ENCODE measurements around the gene MEX3A. TPM values are rescaled to one million over a fixed set of nuclear protein-coding genes. Genes with fewer than 3 reads are reported as not detected.
A peak's percentile ranks its signal among the peaks of the same experiment; 100 is the strongest.

MEX3A gene
- total and polyA plus RNA-seq, 10 of the 15 experiments (the other 5 are each of a cell fraction or from before 2014, with no cell fraction given): 0.11 to 5.1 (median 1.7) TPM

DNA sequence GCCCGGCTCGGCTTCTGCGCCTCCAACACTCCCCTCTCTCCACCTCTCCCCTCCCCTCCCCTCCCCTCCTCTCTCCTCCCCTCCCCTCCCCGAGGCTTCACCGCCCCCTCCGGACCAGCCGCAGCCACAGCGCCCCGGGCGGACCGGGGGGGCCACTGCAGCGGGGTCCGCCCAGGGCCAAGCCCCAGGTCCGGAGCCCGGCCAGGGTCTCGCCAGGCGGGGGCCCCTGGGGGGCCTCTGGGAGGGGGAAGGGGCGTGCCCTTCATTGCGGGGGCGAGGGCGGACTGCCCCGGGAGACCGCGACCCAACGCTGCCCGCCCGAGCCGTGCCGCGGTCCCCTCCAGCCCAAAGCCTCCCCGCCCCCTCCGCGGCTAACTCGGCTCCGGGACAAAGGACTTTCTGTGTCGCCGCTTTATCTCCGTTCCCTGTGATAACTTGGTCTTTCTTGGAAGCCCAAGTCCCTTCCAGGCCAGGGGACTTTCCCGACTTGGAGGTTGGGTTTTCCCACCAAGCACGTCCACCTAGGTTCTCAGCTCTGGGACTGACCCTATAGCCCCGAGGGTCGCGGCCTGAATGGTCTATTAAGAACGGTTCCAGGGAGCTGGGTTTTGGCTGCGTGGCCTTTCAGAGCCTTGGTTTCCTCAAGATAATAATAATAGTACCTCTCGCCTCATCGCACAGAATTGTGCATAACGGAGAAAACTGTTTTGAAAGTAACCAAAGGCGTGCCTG, 28.3 kb downstream of the MEX3A start, which contains the start of gene UBQLN4:
Gene UBQLN4 (minus strand): TSS at position 31 of the 732 bp plus-strand sequence. CDS start 97 bp downstream, outside the sequence.
- FAIRE-seq (no peak), DNase-seq (ENCODE audit: low read depth, low spot score) (no peak), ATAC-seq (peak; percentile 77)
- peaks cover 19% of the 10 kb centered on the region for H3K79me2 ChIP-seq (ENCODE audit: control insufficient read depth, insufficient read depth, low read length)
- SMC1A ChIA-PET (ENCODE audit: uncharacterized antibody, unreplicated experiment): no interaction called here
- intact Hi-C loops (cut with micrococcal nuclease; ENCODE audit: unreplicated experiment) (loop anchor here (2.0 to 10.0 kb wide), 5 partner anchors 33 to 199 kb away; partner anchors contain the start of genes ARHGEF2, GON4L, SSR2 and SYT11), in situ Hi-C loops (cut with MboI) (no loop called here)
- H2AFZ ChIP-seq (ENCODE audit: control insufficient read depth, low read depth, low read length): peak within 1 kb of the TSS; percentile 98
- H3K36me3 ChIP-seq (ENCODE audit: control insufficient read depth in 2 of 2, insufficient read depth in 2 of 2, low read length in 1 of 2): no peaks in the 10 kb centered on the region; a peak in 2 of 4 replicates
- RAD21 ChIA-PET (ENCODE audit: unreplicated experiment): interaction anchor here (0.7 to 3.3 kb wide), 2 partner anchors 87 to 116 kb away, joined by 3 to 11 read pairs; no protein-coding TSS in a partner anchor
- peak within 1 kb of the TSS; percentile 96 for H3K9ac ChIP-seq (ENCODE audit: control insufficient read depth, insufficient read depth, low read length)
- peak within 1 kb of the TSS; percentile 95 for H3K27ac ChIP-seq (ENCODE audit: control insufficient read depth, insufficient read depth)
- H3K4me1 ChIP-seq (ENCODE audit: control insufficient read depth, insufficient read depth, low read length): no peaks in the 10 kb centered on the region; the same call in 1 of the 2 replicates
- TSS peak; percentile 91 for BruUV-seq (replicated peaks)
- WGBS (ENCODE audit: insufficient coverage, insufficient replicate concordance, low lambda C conversion rate, missing lambda C conversion rate): under 1% methylated on average over 23 of the region's 49 CpGs
- POLR2A ChIA-PET: interaction anchor here (0.5 to 1.3 kb wide), 3 partner anchors 29 to 87 kb away, joined by 4 to 6 read pairs (median 5); no protein-coding TSS in a partner anchor
- no peaks in the 10 kb centered on the region for H3K9me3 ChIP-seq (replicated peaks; ENCODE audit: control insufficient read depth, insufficient read depth, low read length)
- H3K4me3 ChIP-seq: peak within 1 kb of the TSS; percentile 93
- CTCF ChIA-PET: interaction anchor here (0.6 to 1.4 kb wide), 7 partner anchors 12 to 230 kb away, joined by 3 to 5 read pairs (median 3); partner anchors contain the start of gene TMEM79
- H4K20me1 ChIP-seq (ENCODE audit: control insufficient read depth, insufficient read depth): no peaks in the 10 kb centered on the region
- no peaks in the 10 kb centered on the region for H3K27me3 ChIP-seq (replicated peaks in 1 of 2; ENCODE audit: control insufficient read depth in 2 of 2, insufficient read depth in 2 of 2, low read length in 1 of 2)
- peak within 1 kb of the TSS; percentile 99 for H3K4me2 ChIP-seq (ENCODE audit: control insufficient read depth, insufficient read depth)
- TF ChIP-seq BHLHE40 (IDR thresholded peaks at IDR 0.05; ENCODE audit: borderline replicate concordance in 1 of 2, low read depth in 2 of 2, low read length in 1 of 2): peak in 1 of 2 experiments; percentile 52; a peak in 1 of 4 replicates
- TF ChIP-seq RCOR1 (conservative IDR thresholded peaks at IDR 0.05; ENCODE audit: low read depth, low read length): 0 out of 2 replicates have a peak, but pooled peaks have one; percentile 7
- TF ChIP-seq EGR1 (IDR thresholded peaks at IDR 0.05; ENCODE audit: borderline replicate concordance in 1 of 2, low read depth in 2 of 2, low read length in 2 of 2): peak in 1 of 2 experiments; percentile 81; a peak in 2 of 3 replicates
- peak; percentile 72 for TF ChIP-seq DPF2 (IDR thresholded peaks at IDR 0.05)
- no peak for TF ChIP-seq KAT2A (conservative IDR thresholded peaks at IDR 0.05; ENCODE audit: control insufficient read depth, low read depth, low read length)
- peak; percentile 64; the same call in 1 of the 2 replicates for TF ChIP-seq GATAD2B (conservative IDR thresholded peaks at IDR 0.05; ENCODE audit: low read depth)
- peak; percentile 53; the same call in 1 of the 2 replicates for TF ChIP-seq POLR2A (IDR thresholded peaks at IDR 0.05; ENCODE audit: low read depth, low read length)
- TF ChIP-seq, protein P1, sequence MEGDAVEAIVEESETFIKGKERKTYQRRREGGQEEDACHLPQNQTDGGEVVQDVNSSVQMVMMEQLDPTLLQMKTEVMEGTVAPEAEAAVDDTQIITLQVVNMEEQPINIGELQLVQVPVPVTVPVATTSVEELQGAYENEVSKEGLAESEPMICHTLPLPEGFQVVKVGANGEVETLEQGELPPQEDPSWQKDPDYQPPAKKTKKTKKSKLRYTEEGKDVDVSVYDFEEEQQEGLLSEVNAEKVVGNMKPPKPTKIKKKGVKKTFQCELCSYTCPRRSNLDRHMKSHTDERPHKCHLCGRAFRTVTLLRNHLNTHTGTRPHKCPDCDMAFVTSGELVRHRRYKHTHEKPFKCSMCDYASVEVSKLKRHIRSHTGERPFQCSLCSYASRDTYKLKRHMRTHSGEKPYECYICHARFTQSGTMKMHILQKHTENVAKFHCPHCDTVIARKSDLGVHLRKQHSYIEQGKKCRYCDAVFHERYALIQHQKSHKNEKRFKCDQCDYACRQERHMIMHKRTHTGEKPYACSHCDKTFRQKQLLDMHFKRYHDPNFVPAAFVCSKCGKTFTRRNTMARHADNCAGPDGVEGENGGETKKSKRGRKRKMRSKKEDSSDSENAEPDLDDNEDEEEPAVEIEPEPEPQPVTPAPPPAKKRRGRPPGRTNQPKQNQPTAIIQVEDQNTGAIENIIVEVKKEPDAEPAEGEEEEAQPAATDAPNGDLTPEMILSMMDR (IDR thresholded peaks at IDR 0.05 in 2 of 3, conservative IDR thresholded peaks at IDR 0.05 in 1 of 3; ENCODE audit: control insufficient read depth in 2 of 3, extremely low read depth in 1 of 3, insufficient read depth in 1 of 3, low read depth in 3 of 3, low read length in 3 of 3): peak; percentile 57 to 78 (median 62)
- no peak for TF ChIP-seq NFXL1 (IDR thresholded peaks at IDR 0.05; ENCODE audit: borderline replicate concordance)
- TF ChIP-seq, protein P2, sequence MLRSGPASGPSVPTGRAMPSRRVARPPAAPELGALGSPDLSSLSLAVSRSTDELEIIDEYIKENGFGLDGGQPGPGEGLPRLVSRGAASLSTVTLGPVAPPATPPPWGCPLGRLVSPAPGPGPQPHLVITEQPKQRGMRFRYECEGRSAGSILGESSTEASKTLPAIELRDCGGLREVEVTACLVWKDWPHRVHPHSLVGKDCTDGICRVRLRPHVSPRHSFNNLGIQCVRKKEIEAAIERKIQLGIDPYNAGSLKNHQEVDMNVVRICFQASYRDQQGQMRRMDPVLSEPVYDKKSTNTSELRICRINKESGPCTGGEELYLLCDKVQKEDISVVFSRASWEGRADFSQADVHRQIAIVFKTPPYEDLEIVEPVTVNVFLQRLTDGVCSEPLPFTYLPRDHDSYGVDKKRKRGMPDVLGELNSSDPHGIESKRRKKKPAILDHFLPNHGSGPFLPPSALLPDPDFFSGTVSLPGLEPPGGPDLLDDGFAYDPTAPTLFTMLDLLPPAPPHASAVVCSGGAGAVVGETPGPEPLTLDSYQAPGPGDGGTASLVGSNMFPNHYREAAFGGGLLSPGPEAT (IDR thresholded peaks at IDR 0.05; ENCODE audit: low read depth): peak; percentile 7; the same call in 1 of the 2 replicates
- TF ChIP-seq MTA2 (IDR thresholded peaks at IDR 0.05; ENCODE audit: low read depth): no peak
- TF ChIP-seq, protein P3, sequence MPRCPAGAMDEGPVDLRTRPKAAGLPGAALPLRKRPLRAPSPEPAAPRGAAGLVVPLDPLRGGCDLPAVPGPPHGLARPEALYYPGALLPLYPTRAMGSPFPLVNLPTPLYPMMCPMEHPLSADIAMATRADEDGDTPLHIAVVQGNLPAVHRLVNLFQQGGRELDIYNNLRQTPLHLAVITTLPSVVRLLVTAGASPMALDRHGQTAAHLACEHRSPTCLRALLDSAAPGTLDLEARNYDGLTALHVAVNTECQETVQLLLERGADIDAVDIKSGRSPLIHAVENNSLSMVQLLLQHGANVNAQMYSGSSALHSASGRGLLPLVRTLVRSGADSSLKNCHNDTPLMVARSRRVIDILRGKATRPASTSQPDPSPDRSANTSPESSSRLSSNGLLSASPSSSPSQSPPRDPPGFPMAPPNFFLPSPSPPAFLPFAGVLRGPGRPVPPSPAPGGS (IDR thresholded peaks at IDR 0.05; ENCODE audit: borderline replicate concordance, insufficient read depth, low read depth, low read length, poor library complexity, severe bottlenecking): peak; percentile 26
- no peak for TF ChIP-seq SMARCA5 (IDR thresholded peaks at IDR 0.05)
- TF ChIP-seq NFIC (IDR thresholded peaks at IDR 0.05; ENCODE audit: low read depth, low read length): peak; percentile 48; the same call in 1 of the 2 replicates
- TF ChIP-seq SP1 (IDR thresholded peaks at IDR 0.05; ENCODE audit: low read depth, low read length): no peak

Data from GM12878 (cell line).